Glomerular visceral epithelial cell (primary cell): ENCODE results near the gene USP43.
A peak's percentile ranks its signal among the peaks of the same experiment; 100 is the strongest.
"Not testable (repeated sequence)": the region's sequence is repeated elsewhere in the genome, so short reads cannot be mapped to it uniquely, and the experiment has no call there.

Source experiments
- DNase-seq: peaks from one replicate; pipeline ENCODE4 v3.0.0-alpha.2; 2016; ENCODE audit errors: extremely low spot score

USP43 gene

DNA sequence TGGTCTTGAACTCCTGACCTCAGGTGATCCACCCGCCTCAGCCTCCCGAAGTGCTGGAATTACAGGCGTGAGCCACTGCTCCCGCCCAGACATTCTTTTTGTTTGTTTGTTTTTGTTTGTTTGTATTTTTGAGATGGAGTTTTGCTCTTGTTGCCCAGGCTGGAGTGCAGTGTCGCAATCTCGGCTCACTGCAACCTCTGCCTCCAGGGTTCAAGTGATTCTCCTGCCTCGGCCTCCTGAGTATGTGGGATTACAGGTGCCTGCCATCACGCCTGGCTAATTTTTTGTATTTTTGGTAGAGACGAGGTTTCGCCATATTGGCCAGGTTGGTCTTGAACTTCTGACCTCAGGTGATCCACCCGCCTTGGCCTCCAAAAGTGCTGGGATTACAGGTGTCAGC, 18.2 kb downstream of the USP43 start:
- not testable (repeated sequence) for DNase-seq

DNA sequence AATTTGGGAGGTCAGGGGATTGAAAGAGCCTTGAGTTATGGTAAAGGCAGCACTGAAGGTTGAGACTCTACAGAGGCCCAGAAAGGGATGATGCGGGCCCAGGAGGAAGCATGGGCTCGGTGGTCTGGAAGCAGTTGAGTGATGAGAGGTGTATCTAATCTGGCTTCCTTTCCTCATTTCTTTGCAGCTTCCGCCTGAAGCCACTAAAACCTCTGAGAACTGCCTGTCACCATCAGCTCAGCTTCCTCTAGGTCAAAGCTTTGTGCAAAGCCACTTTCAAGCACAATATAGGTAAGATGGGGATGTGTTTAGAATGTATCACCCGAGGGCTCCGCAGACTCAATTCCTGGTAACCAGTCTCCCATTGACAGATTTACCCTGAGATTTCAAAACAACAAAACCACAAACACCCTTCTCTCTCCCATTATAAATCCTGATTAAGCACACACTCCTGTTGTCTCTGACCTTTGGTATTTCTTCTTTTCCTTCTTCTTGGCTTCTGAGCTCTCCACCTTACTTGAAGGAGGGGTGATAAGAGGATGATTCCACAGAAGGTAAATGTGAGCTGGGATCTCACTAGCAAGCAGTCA, 21.2 kb downstream of the USP43 start:
- no peak for DNase-seq

- peak; percentile 94 for DNase-seq
Observed at GRCh38 chr17:9668517-9668916, 23.2 kb downstream of the USP43 start.

DNA sequence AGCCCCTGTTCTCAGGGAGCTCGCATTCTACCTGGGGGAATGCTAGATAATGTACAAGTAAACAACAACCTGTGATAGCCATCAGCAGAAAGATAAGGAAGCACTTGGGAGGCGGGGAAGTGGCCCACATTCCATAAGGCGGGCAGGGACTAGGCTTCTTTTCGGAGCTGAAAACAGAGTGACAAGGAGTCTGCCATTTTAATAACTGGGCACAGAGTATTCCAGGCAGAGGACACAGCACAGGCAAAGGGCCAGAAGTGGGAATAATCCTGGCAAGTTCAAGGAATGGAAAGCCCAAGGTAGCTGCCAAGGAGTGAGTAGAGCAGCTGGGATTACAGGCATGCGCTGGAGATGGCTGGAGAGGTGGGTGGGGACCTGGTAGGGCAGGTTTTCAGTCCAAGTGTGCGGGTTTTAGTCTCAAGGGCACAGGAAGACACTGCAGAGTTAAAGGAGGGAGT, 24.3 kb downstream of the USP43 start:
- no peak for DNase-seq

- peak; percentile 36 for DNase-seq
Observed at GRCh38 chr17:9670596-9670995, 25.3 kb downstream of the USP43 start.

DNA sequence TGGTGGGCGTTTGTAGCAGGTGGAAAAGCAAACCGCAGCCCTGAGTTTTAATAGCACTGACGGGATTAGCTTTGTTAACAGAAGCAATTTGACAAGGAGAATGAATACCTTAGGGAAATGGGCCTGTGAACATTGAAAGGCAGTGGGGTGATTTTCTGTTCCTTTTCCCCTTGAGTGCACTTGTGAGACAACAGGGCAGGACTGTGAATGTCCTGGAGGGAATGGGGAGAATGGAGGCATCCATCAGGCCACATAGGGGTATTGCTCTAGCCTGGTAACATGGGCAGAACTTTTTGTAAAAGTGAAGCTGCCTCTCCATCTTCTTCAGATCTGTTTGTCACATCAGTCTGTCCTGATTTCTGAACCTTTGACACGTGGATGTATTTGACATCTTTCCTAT, 26.2 kb downstream of the USP43 start:
- no peak for DNase-seq

DNA sequence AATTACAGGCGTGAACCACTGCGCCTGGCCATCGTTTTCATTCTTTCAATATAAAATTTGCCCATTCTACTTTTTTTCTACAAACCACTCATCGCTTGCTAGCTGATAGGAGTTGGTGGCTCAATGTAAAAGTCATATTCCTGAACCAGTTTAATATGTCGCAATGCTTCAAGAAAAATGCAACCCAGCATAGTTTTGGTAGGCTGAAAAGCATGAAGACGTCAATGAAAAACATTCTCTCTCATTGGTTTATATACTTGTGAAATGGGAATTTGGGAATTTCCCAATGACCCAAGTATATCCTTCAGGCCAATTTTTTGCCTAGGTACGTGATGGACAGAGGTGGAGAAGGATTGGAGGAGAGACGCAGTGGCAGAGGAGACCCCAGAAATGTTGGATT, 26.9 kb downstream of the USP43 start:
- DNase-seq, result no peak

DNA sequence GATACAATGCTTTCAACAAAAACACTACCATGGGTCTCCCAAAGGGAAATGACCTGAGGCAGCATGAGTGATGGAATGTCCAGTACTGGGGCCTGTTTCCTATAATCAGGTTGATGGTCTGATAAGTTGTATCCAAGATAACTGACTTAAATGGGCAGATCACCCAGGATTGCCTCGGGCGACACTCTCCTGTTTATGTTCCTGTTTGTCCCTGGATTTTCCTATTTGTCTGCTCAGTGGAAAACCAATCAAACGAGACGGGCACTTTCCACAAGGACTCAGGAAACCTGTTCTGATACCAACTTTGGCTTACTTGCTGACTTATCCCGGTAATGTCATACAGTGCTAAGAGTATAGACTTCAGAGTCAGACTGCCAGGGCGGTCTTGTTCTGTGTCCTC, 27.4 kb downstream of the USP43 start:
- DNase-seq, result no peak

DNA sequence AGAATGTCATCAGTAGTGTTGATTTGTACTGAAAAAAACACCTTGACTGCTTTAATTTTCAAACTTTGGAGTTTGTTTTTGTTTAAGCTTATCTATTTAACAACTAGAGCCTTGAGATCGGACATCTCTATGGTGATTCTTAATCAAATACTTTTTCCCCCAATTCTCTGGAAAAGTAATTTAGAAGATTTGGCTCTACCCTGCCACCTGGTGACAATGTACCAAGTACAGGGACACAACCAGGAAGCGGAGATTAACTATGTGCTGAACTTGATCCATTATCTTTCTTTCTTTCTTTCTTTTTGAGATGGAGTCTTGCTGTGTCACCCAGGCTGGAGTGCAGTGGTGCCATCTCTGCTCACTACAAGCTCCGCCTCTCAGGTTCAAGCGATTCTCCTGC, 30.8 kb downstream of the USP43 start:
- DNase-seq, result no peak

GRCh38 chr17:9676820-9677310, 31.5 kb downstream of the USP43 start:
- DNase-seq, result peak; percentile 94

DNA sequence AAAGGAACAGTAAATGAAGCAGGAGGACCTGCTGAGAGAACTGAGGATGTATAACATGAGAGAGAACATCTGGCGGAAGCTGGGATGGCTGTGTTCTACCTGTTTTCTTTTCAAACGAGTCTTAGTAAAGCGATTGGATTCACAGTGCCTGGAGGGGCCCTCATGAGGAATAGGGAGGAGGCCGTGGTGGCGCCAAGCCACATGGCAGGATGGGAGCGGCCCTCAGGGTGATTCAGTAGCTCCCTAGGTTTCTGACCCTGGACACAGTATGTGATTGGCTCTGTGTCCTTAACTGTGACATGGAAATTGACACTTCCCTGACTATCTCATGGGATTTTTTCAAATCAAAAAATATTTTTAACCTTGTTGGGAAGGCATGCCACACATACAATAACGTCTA, 32.1 kb downstream of the USP43 start:
- peak; percentile 22 for DNase-seq

DNA sequence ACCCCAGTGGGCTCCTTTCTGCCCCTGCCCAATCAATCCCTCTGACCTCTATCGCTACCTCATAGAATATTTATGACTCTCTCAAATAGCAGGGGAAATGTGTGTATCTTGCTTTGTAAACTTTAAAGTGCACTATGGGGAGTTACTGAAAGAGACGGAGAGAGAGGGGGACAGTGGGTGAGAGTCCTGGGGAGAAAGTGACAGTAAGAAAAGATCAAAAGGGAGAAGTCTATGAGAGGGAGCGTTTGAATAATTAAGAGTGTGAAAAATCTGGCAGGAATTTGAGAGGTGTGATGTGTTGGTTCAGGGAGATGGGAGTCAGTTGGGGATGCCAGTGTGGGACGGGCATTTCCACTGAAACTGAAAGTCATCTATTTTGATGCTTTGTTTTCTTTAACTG, 32.6 kb downstream of the USP43 start:
- DNase-seq, result no peak

DNA sequence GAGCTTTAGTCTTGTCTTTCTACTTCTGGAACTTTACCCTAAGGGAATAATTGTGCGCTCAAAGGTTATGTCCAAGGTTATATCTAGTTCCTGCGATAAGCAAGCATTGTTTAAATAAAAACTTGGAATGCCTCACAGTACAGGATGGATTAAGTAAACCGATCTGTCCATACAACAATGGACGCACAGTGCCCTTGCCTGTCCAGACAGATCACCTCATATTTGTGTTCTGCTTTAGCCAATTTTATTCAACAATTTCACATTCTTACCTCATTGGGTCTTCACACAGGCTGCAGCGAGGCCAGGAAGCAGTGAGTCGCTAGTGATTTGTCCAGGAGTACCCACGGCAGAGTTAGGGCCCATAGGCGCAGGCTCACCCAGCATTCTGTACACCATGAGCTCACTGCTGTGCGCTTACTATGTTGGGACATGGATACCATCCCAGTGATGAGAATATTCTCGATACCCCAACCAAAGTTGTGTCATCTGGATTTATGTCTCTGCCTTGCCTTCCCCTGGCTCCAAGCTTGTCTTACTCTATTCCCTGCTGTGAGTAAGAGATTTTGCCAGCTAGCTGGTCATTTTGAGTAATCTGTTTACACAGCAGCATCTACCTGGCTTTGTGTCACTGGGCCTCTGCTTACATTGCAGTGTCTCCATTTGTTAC, 39.8 kb downstream of the USP43 start:
- peak; percentile 11 for DNase-seq

DNA sequence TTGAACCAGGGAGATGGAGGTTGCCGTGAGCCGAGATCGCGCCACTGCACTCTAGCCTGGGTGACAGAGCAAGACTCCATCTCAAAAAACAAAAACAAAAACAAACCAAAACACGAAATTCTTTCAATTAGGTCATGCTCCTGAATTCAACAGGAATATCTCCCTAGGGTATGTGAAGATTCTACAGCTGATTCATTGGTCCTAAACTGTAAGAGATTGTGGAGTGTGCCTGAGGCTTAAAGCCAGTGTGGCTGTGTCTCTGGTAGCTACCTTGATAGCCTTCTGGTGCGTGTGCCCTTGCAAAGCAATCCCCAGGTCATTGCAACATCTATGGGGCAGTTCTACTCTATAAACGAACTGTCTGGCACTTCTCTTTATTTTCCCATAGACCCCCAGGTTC, 48.4 kb downstream of the USP43 start:
- no peak for DNase-seq

GRCh38 chr17:9696279-9697044, 51.1 kb downstream of the USP43 start:
- DNase-seq, result no peak

GRCh38 chr17:9700136-9700535, 54.8 kb downstream of the USP43 start:
- DNase-seq, result no peak

DNA sequence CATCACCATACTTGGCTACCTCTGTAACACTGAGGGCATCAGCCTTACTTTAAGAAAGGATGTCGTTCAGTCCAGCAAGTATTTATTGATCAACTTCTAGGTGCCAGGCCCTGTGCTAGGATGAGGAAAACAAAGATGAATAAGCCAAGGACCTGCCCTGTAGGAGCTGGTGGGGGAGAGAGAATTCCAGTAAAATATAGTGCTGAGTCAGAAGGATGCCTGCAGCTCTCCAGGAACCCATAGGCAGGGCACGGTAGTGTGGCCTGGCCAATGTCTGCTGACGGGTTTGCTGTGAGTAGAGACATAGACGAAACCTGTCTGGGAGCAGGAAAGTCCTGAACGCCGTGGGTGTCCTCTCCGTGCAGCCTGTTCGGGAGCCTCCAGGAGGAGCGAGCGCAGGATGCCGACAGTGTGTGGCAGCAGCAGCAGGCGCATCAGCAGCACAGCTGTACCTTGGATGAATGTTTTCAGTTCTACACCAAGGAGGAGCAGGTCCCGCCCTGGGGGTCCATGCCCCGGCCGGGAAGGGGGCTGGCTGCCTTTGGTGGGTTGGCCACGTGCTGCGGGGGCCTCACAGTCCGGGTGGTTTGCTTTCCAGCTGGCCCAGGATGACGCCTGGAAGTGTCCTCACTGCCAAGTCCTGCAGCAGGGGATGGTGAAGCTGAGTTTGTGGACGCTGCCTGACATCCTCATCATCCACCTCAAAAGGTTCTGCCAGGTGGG, 55.6 kb downstream of the USP43 start:
- no peak for DNase-seq

GRCh38 chr17:9702482-9702881, 57.2 kb downstream of the USP43 start:
- DNase-seq, result no peak

GRCh38 chr17:9702914-9703780, 57.8 kb downstream of the USP43 start:
- no peak for DNase-seq

- no peak for DNase-seq
Observed at GRCh38 chr17:9703781-9704082, 58.4 kb downstream of the USP43 start.

- DNase-seq, result no peak
Observed at GRCh38 chr17:9705745-9706144, 60.4 kb downstream of the USP43 start.
